Left lung (tissue), 10 donors: ENCODE data around the gene OR8G5. TPM values are rescaled to one million over a fixed set of nuclear protein-coding genes. Genes with fewer than 3 reads are reported as not detected.
A peak's percentile ranks its signal among the peaks of the same experiment; 100 is the strongest.
"Not testable (repeated sequence)": the region's sequence is repeated elsewhere in the genome, so short reads cannot be mapped to it uniquely, and the experiment has no call there.

Experiments
- ATAC-seq: fragments of 200-7000 bp; cut with Tn5 transposase; one replicate; pipeline ENCODE4 v1.9.1; 2020; ENCODE audit warnings: moderate library complexity
- DNase-seq, 4 donors: peaks; one replicate each; pipeline ENCODE4 v3.0.0-alpha.2; 2013 to 2020
- H3K27ac ChIP-seq, 2 donors: fragments of 200-600 bp; sonication (generic) in 1 of 2; one replicate each; pipeline versions ENCODE4 v1.5.0 to v1.8.0; 2020 to 2021
- H3K27me3 ChIP-seq, 2 donors: fragments of 200-600 bp; sonication (generic) in 1 of 2; one replicate each; pipeline versions ENCODE4 v1.5.0 to v1.8.0; 2020 to 2021
- H3K36me3 ChIP-seq, 2 donors: fragments of 200-600 bp; sonication (generic) in 1 of 2; one replicate each; pipeline versions ENCODE4 v1.5.0 to v1.8.0; 2020 to 2021
- H3K4me1 ChIP-seq, 2 donors: fragments of 200-600 bp; one replicate each; pipeline ENCODE4 v1.8.0; 2021
- H3K4me3 ChIP-seq, 2 donors: fragments of 200-600 bp; sonication (generic) in 1 of 2; one replicate each; pipeline versions ENCODE4 v1.5.0 to v1.8.0; 2020 to 2021; ENCODE audit warnings: mild to moderate bottlenecking in 1 of 2
- H3K9me3 ChIP-seq, 2 donors: fragments of 200-600 bp; sonication (generic) in 1 of 2; one replicate each; pipeline versions ENCODE4 v1.5.0 to v1.8.0; 2020 to 2021
- CTCF ChIP-seq, 2 donors: fragments of 200-600 bp; sonication (generic) in 1 of 2; IDR thresholded peaks; one replicate each; pipeline versions ENCODE4 v1.5.0 to v1.8.0; 2021; ENCODE audit warnings: antibody characterized with exemption in 2 of 2
- intact Hi-C, 2 donors: fragments of 100-400 bp; cut with DNase I; formaldehyde crosslinking; loops; one replicate each; pipeline versions ENCODE4 v1.11.2 to v1.14.2; 2022
- polyA plus RNA-seq, 6 donors: library from polyadenylated mRNA; unstranded; fragments of 120-200 nt; gene quantifications; one replicate each; pipeline ENCODE4 v1.2.1, GENCODE V29; 2013; ENCODE audit not compliant: insufficient read length in 6 of 6
- total RNA-seq, 2 donors: library from RNA; stranded (reverse); fragmentation: NEBNext Ultra II Directional; extraction: Animal tissue kit (Norgen Biotek cat#: 25700); gene quantifications; one replicate each; pipeline ENCODE4 v1.2.1, GENCODE V29; 2021
- donor health status: DM: no; HTN: yes; CAD: no.
- donor health status: DM: no; HTN: no; CAD: no.

The OR8G5 gene
- total and polyA plus RNA-seq, 8 donors, result not detected

GRCh38 chr11:124214027-124214426 lies 42.1 kb upstream of the OR8G5 start:
- Histone ChIP-seq H3K36me3 (no peaks in the 10 kb centered on the region), H3K27ac (no peak overlapping the region), H3K4me3 (no peak overlapping the region), H3K9me3 (no peaks in the 10 kb centered on the region), H3K27me3 (no peaks in the 10 kb centered on the region), H3K4me1 (no peaks in the 10 kb centered on the region)
- DNase-seq (no peak), ATAC-seq (no peak)
- intact Hi-C loops, result no loop called here
- TF ChIP-seq CTCF (IDR thresholded peaks at IDR 0.05), result no peak

GRCh38 chr11:124219126-124219525 lies 37.0 kb upstream of the OR8G5 start:
- H3K4me1 ChIP-seq, result no peaks in the 10 kb centered on the region
- H3K4me3 ChIP-seq, result no peak overlapping the region
- ATAC-seq, result no peak
- H3K36me3 ChIP-seq, result no peaks in the 10 kb centered on the region
- H3K9me3 ChIP-seq, result no peaks in the 10 kb centered on the region
- no peak for DNase-seq
- H3K27ac ChIP-seq, result no peak overlapping the region
- intact Hi-C loops, result no loop called here
- no peaks in the 10 kb centered on the region for H3K27me3 ChIP-seq
- no peak for TF ChIP-seq CTCF (IDR thresholded peaks at IDR 0.05)

- DNase-seq (no peak), ATAC-seq (no peak)
- TF ChIP-seq CTCF (IDR thresholded peaks at IDR 0.05), result no peak
- no peak overlapping the region for H3K27ac ChIP-seq
- no peaks in the 10 kb centered on the region for H3K27me3 ChIP-seq
- H3K4me1 ChIP-seq, result no peaks in the 10 kb centered on the region
- intact Hi-C loops, result no loop called here
- no peaks in the 10 kb centered on the region for H3K36me3 ChIP-seq
- no peaks in the 10 kb centered on the region for H3K9me3 ChIP-seq
- no peak overlapping the region for H3K4me3 ChIP-seq
These were observed 33.8 kb upstream of the OR8G5 start for GRCh38 chr11:124222407-124222806.

GRCh38 chr11:124224618-124225423 lies 31.4 kb upstream of the OR8G5 start:
- not testable (repeated sequence) for H3K4me1 ChIP-seq

GRCh38 chr11:124225471-124225870 lies 30.7 kb upstream of the OR8G5 start:
- Histone ChIP-seq H3K36me3 (no peaks in the 10 kb centered on the region), H3K27ac (no peak overlapping the region), H3K4me3 (no peak overlapping the region), H3K9me3 (no peaks in the 10 kb centered on the region), H3K4me1 (no peaks in the 10 kb centered on the region), H3K27me3 (no peaks in the 10 kb centered on the region)
- no peak for TF ChIP-seq CTCF (IDR thresholded peaks at IDR 0.05)
- ATAC-seq (no peak), DNase-seq (no peak)
- intact Hi-C loops, result no loop called here

More at GRCh38 chr11:124224618-124225423, 31.4 kb upstream of the OR8G5 start:
- H3K9me3 ChIP-seq, H3K4me3 ChIP-seq, intact Hi-C loops, H3K27me3 ChIP-seq, H3K36me3 ChIP-seq, DNase-seq: not testable (repeated sequence)
- H3K27ac ChIP-seq, result peak overlapping the region in 1 of 2 donors; percentile 68
- ATAC-seq, result peak; percentile 39

- DNase-seq (no peak), ATAC-seq (no peak)
- no peaks in the 10 kb centered on the region for H3K4me1 ChIP-seq
- no peaks in the 10 kb centered on the region for H3K36me3 ChIP-seq
- no peak overlapping the region for H3K4me3 ChIP-seq
- intact Hi-C loops, result no loop called here
- H3K27me3 ChIP-seq, result no peaks in the 10 kb centered on the region
- no peak overlapping the region for H3K27ac ChIP-seq
- TF ChIP-seq CTCF (IDR thresholded peaks at IDR 0.05), result no peak
- no peaks in the 10 kb centered on the region for H3K9me3 ChIP-seq
These were observed 22.8 kb upstream of the OR8G5 start for GRCh38 chr11:124233376-124233775.
